GM12874 (cell line): ENCODE measurements around the gene KCNIP4.

Experiments
- CTCF ChIP-seq: IDR thresholded peaks from 2 replicates; pipeline ENCODE4 v1.5.1; 2011; ENCODE audit warnings: low read depth, mild to moderate bottlenecking, control low read depth, low read length, moderate library complexity; ENCODE audit not compliant: insufficient read depth

The KCNIP4 gene

GRCh38 chr4:20681271-20681670 lies 1267.3 kb downstream of the KCNIP4 start:
- TF ChIP-seq CTCF: no peak

GRCh38 chr4:20680736-20681135 lies 1267.8 kb downstream of the KCNIP4 start:
- TF ChIP-seq CTCF: no peak

GRCh38 chr4:20679951-20680350 lies 1268.6 kb downstream of the KCNIP4 start:
- no peak for TF ChIP-seq CTCF
